ENCODE data around the gene PPP3CA.

Gene PPP3CA

GRCh38 chr4:101269682-101270081 lies 77.6 kb downstream of the PPP3CA start:
- no peak for DNase-seq (ENCODE audit: insufficient read length, low spot score)
- no peak for FAIRE-seq
- no peak for TF ChIP-seq POLR2A (IDR thresholded peaks at IDR 0.05; ENCODE audit: low read depth, low read length)

- no peak for TF ChIP-seq POLR2A (IDR thresholded peaks at IDR 0.05; ENCODE audit: low read depth, low read length)
- FAIRE-seq (no peak), DNase-seq (ENCODE audit: insufficient read length, low spot score) (no peak)
Measured at GRCh38 chr4:101265816-101266172, 81.5 kb downstream of the PPP3CA start.

DNA sequence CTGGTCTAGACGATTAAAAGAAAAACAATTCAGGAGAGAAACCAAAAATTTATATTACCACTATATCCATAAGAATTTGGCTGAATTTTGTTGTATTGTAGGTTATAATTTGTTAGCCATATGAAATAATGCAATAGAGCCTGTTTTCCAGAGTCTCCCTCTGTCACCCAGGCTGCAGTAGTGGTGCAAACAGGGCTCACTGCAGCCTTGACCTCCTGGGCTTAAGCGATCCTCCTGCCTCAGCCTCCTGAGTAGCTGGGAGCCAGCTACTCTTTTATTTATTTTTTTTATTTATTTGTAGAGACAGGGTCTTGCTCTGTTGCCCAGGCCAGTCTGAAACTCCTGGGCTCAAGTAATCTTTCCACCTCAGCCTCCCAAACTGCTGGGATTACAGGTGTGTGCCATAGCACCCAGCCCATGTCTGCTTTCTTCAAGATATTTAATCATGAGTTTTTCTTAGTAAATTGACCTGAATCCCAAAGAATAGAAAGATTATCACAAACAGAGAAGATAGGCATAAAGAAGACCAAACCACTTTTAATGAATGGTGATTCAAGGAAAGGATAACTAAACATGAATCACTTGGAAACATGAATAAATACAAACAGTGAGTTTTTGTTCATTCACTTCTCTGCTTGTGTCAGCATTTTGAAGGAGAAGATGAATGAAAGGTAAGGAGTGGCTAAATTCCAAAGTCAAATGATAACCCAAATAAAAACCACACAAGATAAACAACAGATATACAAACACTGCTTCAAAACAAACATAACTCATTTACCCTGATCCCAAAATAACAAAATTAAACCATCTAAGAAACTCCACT lies 82.1 kb downstream of the PPP3CA start:
- no peak for TF ChIP-seq POLR2A (IDR thresholded peaks at IDR 0.05; ENCODE audit: low read depth, low read length)
- no peak for DNase-seq (ENCODE audit: insufficient read length, low spot score)
- FAIRE-seq: peak; percentile 27

DNA sequence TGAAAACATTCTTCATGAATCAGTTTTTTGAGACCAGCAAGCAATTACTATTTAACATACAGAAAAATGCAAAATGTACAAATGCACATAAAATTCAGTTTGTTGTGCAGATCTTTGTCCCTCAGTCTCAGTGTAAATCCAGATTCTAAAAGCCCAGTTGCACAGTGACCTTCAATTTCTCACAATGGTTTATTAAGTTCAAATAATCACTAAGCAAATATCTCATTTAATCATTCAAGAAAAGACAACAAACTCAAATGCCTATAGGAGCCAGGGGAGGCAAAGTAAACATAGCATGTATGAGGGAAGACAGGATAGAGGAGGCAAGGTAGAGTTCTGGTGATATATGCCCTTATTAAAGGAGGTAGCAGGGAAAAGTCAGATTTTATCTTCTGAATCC lies 82.8 kb downstream of the PPP3CA start:
- DNase-seq (ENCODE audit: insufficient read length, low spot score): no peak
- no peak for FAIRE-seq
- TF ChIP-seq POLR2A (IDR thresholded peaks at IDR 0.05; ENCODE audit: low read depth, low read length): no peak

- no peak for DNase-seq (ENCODE audit: insufficient read length, low spot score)
Measured at GRCh38 chr4:101262683-101263082, 84.6 kb downstream of the PPP3CA start.

DNA sequence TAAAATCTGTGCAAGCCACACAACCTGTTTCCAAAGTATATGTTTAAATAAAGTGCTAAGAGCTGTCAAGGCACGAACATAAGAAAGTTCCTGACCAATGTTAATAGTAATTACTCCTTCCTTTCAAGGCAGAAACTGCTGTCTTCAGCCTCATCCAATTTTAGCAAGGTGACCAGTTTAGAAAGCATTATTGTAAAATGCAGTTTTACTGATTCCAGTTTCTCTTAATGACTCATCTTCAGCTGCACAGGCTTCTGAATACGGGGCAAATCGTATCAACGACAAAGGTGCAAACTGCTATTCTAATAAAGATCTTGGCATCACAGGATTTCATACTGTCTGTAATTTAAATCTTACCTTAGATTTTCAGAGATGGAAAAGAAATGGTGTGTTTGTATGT lies 87.5 kb downstream of the PPP3CA start:
- no peak for TF ChIP-seq POLR2A (IDR thresholded peaks at IDR 0.05; ENCODE audit: low read depth, low read length)
- DNase-seq (ENCODE audit: insufficient read length, low spot score) (no peak), FAIRE-seq (no peak)

More at GRCh38 chr4:101262683-101263082, 84.6 kb downstream of the PPP3CA start:
- no peak for FAIRE-seq
- no peak for TF ChIP-seq POLR2A (IDR thresholded peaks at IDR 0.05; ENCODE audit: low read depth, low read length)

DNA sequence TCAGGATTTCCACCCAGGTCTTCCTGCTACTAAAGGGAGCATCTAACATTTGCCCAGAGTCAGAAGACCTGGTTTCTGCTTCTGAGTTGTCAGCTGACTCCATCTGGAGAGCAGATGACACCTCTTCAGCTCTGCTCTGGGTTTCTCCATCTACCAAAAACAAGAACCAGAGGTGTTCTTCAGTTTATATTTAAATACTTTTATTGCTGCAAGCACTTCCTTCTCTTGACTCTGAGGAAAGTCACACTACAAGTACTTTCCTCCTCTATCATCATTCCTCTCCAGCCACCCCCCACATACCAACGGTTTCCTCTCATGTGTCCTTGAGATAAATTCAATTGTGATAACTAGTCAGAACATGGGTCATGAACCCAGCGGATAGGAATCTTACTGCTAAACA lies 88.4 kb downstream of the PPP3CA start:
- no peak for TF ChIP-seq POLR2A (IDR thresholded peaks at IDR 0.05; ENCODE audit: low read depth, low read length)
- no peak for FAIRE-seq
- no peak for DNase-seq (ENCODE audit: insufficient read length, low spot score)

- DNase-seq (ENCODE audit: insufficient read length, low spot score) (no peak), FAIRE-seq (no peak)
- no peak for TF ChIP-seq POLR2A (IDR thresholded peaks at IDR 0.05; ENCODE audit: low read depth, low read length)
Measured at GRCh38 chr4:101256222-101256621, 91.1 kb downstream of the PPP3CA start.

DNA sequence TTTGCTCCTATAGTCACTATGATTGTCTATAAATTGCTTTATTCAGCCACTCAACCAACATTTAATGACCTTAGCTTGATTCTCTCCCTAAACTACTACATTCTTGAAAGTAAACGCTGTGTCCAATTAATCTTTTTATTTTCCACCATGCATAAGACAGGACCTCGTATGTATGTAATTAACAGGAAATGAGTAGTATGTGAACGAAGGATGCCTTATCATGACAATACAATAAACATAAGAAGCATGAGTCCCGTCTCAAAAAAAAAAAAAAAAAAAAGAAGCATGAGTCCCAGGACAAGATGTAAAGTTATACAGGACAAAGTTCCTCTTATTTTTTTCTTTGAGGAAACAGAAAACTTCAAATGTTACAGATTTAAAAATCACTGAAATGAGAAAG lies 92.5 kb downstream of the PPP3CA start:
- no peak for FAIRE-seq
- no peak for DNase-seq (ENCODE audit: insufficient read length, low spot score)
- TF ChIP-seq POLR2A (IDR thresholded peaks at IDR 0.05; ENCODE audit: low read depth, low read length): no peak

DNA sequence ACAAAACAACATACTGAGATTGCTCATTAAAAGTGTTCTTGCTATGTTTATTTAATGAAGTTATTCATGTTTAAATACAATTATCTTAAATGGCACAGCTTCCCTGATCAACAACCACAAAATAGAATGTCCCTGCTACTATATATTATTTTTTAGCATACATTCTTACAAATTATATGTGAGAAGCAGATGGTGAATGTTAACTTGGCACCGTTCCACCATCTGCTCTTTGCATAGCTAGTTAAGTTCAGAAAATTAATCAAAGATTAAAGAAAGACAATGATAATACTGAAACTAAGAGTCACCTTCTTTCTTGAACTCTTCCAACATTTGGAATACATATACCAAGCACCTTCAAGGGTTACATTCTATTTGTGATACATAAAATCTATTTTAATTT lies 94.2 kb downstream of the PPP3CA start:
- DNase-seq (ENCODE audit: insufficient read length, low spot score) (no peak), FAIRE-seq (no peak)
- no peak for TF ChIP-seq POLR2A (IDR thresholded peaks at IDR 0.05; ENCODE audit: low read depth, low read length)

- no peak for TF ChIP-seq POLR2A (IDR thresholded peaks at IDR 0.05; ENCODE audit: low read depth, low read length)
- DNase-seq (ENCODE audit: insufficient read length, low spot score) (no peak), FAIRE-seq (no peak)
Measured at GRCh38 chr4:101252721-101253120, 94.6 kb downstream of the PPP3CA start.

DNA sequence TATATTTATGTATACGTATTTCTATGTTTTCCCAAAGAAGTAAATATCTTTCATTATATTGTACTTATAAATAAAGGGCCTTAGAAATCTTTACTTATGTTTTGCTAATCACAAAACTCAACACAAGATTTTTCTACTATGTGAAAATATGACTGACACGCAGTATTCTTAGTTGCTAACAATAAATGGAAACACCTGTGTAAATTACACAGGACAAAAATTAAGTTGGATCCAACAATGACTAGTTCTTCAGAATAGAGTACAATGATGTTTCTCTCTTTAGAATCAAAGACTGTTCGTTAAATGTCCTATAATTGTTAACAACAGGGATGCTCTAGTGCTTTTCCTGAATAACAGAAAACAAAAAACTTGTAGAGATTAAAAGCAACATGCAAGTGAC lies 96.1 kb downstream of the PPP3CA start:
- no peak for TF ChIP-seq POLR2A (IDR thresholded peaks at IDR 0.05; ENCODE audit: low read depth, low read length)
- FAIRE-seq (no peak), DNase-seq (ENCODE audit: insufficient read length, low spot score) (no peak)

DNA sequence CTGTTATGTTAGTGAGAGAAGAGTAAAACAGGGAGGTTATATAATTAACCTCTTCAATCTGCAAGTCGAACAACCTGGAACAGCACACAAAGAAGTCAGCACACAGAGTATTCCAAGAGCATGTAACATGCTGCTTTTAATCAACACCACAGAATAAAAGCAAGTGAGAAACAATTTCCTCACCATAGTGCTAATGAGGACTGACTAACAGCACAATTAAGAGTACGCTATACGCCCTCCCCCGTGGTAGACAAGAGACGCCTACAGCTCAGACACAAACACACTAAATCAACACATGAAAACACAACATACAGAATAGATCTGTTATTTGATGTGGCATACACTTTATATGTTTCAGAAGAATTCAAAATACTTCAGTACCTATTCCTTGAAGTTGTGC lies 103.0 kb downstream of the PPP3CA start:
- DNase-seq (ENCODE audit: insufficient read length, low spot score) (no peak), FAIRE-seq (no peak)
- TF ChIP-seq POLR2A (IDR thresholded peaks at IDR 0.05; ENCODE audit: low read depth, low read length): no peak

GRCh38 chr4:101242441-101242840 lies 104.9 kb downstream of the PPP3CA start:
- FAIRE-seq (no peak), DNase-seq (ENCODE audit: insufficient read length, low spot score) (no peak)
- no peak for TF ChIP-seq POLR2A (IDR thresholded peaks at IDR 0.05; ENCODE audit: low read depth, low read length)

DNA sequence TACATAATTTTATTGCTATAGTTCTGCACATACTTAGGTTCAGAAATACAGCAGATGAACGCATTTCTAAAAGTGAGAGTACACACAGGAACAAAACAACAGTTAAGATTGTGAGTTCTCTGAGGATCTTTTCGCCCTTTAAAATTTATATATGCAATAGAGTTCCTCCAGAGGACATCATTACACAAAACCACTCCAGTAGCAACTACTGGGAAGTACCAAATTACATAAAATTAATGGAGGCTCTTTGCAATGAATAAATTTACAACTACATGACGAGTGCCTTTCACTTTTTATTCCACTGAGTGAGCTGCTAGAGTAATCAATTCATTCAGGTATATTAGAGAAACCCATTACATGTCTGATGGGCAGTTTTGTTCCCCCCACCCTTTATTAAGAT lies 107.2 kb downstream of the PPP3CA start:
- no peak for TF ChIP-seq POLR2A (IDR thresholded peaks at IDR 0.05; ENCODE audit: low read depth, low read length)
- DNase-seq (ENCODE audit: insufficient read length, low spot score): no peak
- FAIRE-seq: no peak
